PC-9 (cell line): Measurements from ENCODE around the gene CASKIN1. TPM values are rescaled to one million over a fixed set of nuclear protein-coding genes. Genes with fewer than 3 reads are reported as not detected.

ENCODE experiments used
- BruUV-seq: library from RNA; stranded (reverse); fragments of 400-500 nt; replicated peaks from 2 replicates; lab custom pipeline; 2021; lab: Mats Ljungman, UMichigan
- CTCF ChIA-PET: fragments of 300-600 bp; sonication (Branson Sonifier 250); formaldehyde crosslinking; loops from one replicate; lab custom pipeline; 2022; ENCODE audit warnings: antibody characterized with exemption; lab: Charles Lee
- POLR2A ChIA-PET: fragments of 300-600 bp; sonication (Branson Sonifier 250); formaldehyde crosslinking; loops from one replicate; lab custom pipeline; 2022; ENCODE audit warnings: antibody characterized with exemption; ENCODE audit not compliant: unreplicated experiment; lab: Charles Lee
- DNase-seq, 2 experiments: peaks; one replicate each; pipeline versions ENCODE4 v3.0.0 to v3.0.0-alpha.2; 2015 to 2022; ENCODE audit warnings: mixed read lengths in 1 of 2
- H2AFZ ChIP-seq: fragments of 200-600 bp; sonication (generic); 2 replicates; pipeline ENCODE4 v1.8.1; 2017; ENCODE audit warnings: antibody characterized with exemption
- H3F3A ChIP-seq: fragments of 200-600 bp; sonication (generic); 2 replicates; pipeline ENCODE4 v1.8.1; 2017; ENCODE audit warnings: antibody characterized with exemption, mild to moderate bottlenecking, low read depth; ENCODE audit not compliant: insufficient read depth
- H3K27ac ChIP-seq: fragments of 200-600 bp; sonication (generic); 2 replicates; pipeline ENCODE4 v1.6.1; 2016; ENCODE audit warnings: mixed run types
- H3K27me3 ChIP-seq: fragments of 200-600 bp; sonication (generic); 2 replicates; pipeline ENCODE4 v1.6.1; 2016; ENCODE audit warnings: low read depth, mixed run types; ENCODE audit not compliant: insufficient read depth
- H3K36me3 ChIP-seq: fragments of 200-600 bp; sonication (generic); 2 replicates; pipeline ENCODE4 v1.6.1; 2016; ENCODE audit warnings: low read depth, mixed run types
- H3K4me1 ChIP-seq: fragments of 200-600 bp; sonication (generic); replicated peaks from 2 replicates; pipeline ENCODE4 v1.6.1; 2016; ENCODE audit warnings: mixed run types; ENCODE audit not compliant: insufficient read depth
- H3K4me2 ChIP-seq: fragments of 200-600 bp; sonication (generic); 2 replicates; pipeline ENCODE4 v1.6.1; 2017; ENCODE audit warnings: mixed run types
- H3K4me3 ChIP-seq: fragments of 200-600 bp; sonication (generic); 2 replicates; pipeline ENCODE4 v1.6.1; 2016; ENCODE audit warnings: mixed run types
- H3K79me2 ChIP-seq: fragments of 200-600 bp; sonication (generic); 2 replicates; pipeline ENCODE4 v1.6.1; 2017; ENCODE audit warnings: low read depth, mixed run types
- H3K9me2 ChIP-seq: fragments of 200-600 bp; sonication (generic); 2 replicates; pipeline ENCODE4 v1.8.1; 2017; ENCODE audit warnings: mild to moderate bottlenecking; ENCODE audit not compliant: insufficient read depth
- H3K9me3 ChIP-seq: fragments of 200-600 bp; sonication (generic); 2 replicates; pipeline ENCODE4 v1.8.1; 2016; ENCODE audit warnings: low read depth; ENCODE audit not compliant: insufficient read depth
- H4K20me1 ChIP-seq: fragments of 200-600 bp; sonication (generic); 2 replicates; pipeline ENCODE4 v1.8.1; 2017; ENCODE audit not compliant: insufficient read depth
- EZH2 ChIP-seq: fragments of 200-600 bp; sonication (generic); IDR thresholded peaks from 2 replicates; pipeline ENCODE4 v1.8.0; 2017; ENCODE audit warnings: antibody characterized with exemption, low read depth
- intact Hi-C: fragments of 100-400 bp; cut with micrococcal nuclease; formaldehyde crosslinking; loops from one replicate; pipeline ENCODE4 v1.10.0; 2022; ENCODE audit not compliant: unreplicated experiment
- total RNA-seq: library from RNA; stranded (reverse); gene quantifications from 2 replicates; pipeline ENCODE4 v1.2.3, GENCODE V29; 2021
- TF ChIP-seq, protein P1 (sequence below): fragments of 200-600 bp; sonication (generic); conservative IDR thresholded peaks from 2 replicates; pipeline ENCODE4 v1.6.1; 2017; ENCODE audit warnings: mixed run types, antibody characterized with exemption, mild to moderate bottlenecking, moderate library complexity

Gene CASKIN1
- total RNA-seq, 1 experiment from 2014 or later = 2.1 TPM

DNA sequence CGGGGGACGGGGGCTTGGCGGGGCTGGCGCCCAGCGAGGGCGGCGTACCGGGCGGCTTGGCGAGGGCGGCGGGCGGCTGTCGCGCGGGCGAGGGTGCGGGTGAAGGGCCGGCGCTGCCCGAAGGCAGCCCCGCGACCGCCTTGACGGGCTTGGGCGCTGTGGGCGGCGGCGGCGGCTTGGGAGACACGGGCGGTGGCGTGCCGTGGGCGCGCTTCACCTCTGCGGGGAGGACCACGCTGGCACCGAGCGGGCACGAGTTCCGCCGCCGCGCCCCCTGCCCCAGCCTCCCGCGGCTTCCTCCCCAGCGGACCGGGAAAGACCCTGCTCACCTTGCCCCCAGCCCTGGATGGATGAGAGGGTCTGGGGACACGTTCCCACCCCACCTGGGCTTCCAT is 17.3 kb downstream of the CASKIN1 start:
- no peak for TF ChIP-seq EZH2
- TF ChIP-seq, protein P1, sequence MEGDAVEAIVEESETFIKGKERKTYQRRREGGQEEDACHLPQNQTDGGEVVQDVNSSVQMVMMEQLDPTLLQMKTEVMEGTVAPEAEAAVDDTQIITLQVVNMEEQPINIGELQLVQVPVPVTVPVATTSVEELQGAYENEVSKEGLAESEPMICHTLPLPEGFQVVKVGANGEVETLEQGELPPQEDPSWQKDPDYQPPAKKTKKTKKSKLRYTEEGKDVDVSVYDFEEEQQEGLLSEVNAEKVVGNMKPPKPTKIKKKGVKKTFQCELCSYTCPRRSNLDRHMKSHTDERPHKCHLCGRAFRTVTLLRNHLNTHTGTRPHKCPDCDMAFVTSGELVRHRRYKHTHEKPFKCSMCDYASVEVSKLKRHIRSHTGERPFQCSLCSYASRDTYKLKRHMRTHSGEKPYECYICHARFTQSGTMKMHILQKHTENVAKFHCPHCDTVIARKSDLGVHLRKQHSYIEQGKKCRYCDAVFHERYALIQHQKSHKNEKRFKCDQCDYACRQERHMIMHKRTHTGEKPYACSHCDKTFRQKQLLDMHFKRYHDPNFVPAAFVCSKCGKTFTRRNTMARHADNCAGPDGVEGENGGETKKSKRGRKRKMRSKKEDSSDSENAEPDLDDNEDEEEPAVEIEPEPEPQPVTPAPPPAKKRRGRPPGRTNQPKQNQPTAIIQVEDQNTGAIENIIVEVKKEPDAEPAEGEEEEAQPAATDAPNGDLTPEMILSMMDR = no peak
- no peak overlapping the region for H3K27ac ChIP-seq
- CTCF ChIA-PET = no interaction called here
- BruUV-seq = no TSS peak
- POLR2A ChIA-PET = no interaction called here
- no peak overlapping the region for H3K4me3 ChIP-seq
- H3K4me2 ChIP-seq = no peak overlapping the region
- no peaks in the 10 kb centered on the region for H3K79me2 ChIP-seq
- no peak for DNase-seq
- no peaks in the 10 kb centered on the region for H3K9me2 ChIP-seq
- H2AFZ ChIP-seq = no peak overlapping the region
- no peaks in the 10 kb centered on the region for H3K4me1 ChIP-seq
- H3F3A ChIP-seq = no peaks in the 10 kb centered on the region; the same call in 1 of the 2 replicates
- H4K20me1 ChIP-seq = 0 out of 2 replicates have a peak, but pooled peaks cover 5% of the 10 kb centered on the region
- H3K27me3 ChIP-seq = no peaks in the 10 kb centered on the region
- intact Hi-C loops = no loop called here
- H3K36me3 ChIP-seq = no peaks in the 10 kb centered on the region
- H3K9me3 ChIP-seq = no peaks in the 10 kb centered on the region

DNA sequence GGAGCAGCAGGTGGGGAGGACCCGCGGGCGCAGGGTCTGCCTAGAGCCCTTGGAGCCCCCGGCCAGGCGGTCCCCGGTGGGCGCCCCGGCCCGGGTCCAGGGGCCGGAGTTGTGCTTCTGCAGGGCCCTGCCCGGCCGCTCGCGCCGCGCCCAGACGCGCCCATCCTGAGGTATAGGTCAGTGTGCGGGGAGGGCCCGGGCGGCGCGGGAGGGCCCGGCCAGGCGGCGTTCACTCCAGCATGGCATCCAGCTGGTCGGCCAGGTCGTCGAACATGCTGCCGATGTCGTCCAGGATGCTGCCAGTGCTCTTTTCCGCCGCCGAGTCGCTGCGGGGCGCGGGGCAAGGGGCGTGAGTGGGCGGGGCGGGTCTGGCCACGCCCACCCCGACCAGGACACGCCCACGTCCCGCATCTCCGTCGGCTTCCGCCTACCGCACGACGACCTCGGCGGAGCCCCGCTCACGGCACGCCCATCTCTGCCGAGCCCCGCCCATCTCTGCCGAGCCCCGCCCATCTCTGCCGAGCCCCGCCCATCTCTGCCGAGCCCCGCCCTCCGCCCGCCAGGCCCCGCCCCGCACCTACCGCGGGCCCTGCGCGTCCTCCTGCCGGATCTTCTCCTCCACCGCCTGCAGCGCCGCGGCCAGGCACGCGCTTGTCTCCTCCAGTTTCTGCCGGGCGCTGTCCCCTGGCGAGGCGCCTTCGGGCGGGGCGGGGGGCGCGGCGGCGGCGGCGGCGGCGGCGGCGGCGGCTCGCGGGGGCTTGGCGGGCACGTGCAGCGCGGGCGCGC is 17.9 kb downstream of the CASKIN1 start:
- Histone ChIP-seq H3K9me2 (no peaks in the 10 kb centered on the region), H4K20me1 (0 out of 2 replicates have a peak, but pooled peaks cover 5% of the 10 kb centered on the region), H3K27me3 (no peaks in the 10 kb centered on the region), H3F3A (no peaks in the 10 kb centered on the region; the same call in 1 of the 2 replicates), H3K4me2 (no peak overlapping the region), H3K36me3 (no peaks in the 10 kb centered on the region), H3K27ac (no peak overlapping the region), H3K9me3 (no peaks in the 10 kb centered on the region), H3K4me1 (no peaks in the 10 kb centered on the region), H2AFZ (no peak overlapping the region), H3K4me3 (no peak overlapping the region), H3K79me2 (no peaks in the 10 kb centered on the region)
- CTCF ChIA-PET = no interaction called here
- BruUV-seq = no TSS peak
- intact Hi-C loops = no loop called here
- POLR2A ChIA-PET = interaction anchor here (0.7 kb wide), 1 partner anchor 222 kb away, joined by 8 read pairs; no protein-coding TSS in a partner anchor
- TF ChIP-seq, protein P1 = no peak
- TF ChIP-seq EZH2 = no peak
- DNase-seq = no peak

DNA sequence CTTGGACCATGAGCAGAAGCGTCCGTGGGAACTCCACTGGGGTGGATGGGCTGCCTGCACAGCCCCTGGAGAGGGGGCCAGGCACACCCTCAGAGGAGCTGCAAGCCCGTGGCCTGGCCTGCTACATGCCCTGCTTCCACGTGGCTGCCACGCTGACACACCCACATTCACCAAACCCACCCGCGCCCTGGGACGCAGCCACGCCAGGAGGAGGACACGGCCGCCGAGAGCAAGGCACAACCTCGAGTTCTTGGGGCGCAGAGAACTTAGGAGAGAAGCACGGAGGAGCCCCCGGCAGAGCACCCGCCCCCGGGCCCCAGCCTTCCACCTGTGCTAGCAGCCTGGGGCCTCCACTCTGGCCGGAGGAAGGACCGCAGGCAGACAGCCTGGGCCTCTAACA is 18.8 kb downstream of the CASKIN1 start:
- Histone ChIP-seq H3K4me2 (no peak overlapping the region), H3K4me1 (no peaks in the 10 kb centered on the region), H3K4me3 (no peak overlapping the region), H3K27me3 (no peaks in the 10 kb centered on the region), H3K9me3 (no peaks in the 10 kb centered on the region), H3K27ac (no peak overlapping the region), H3K9me2 (no peaks in the 10 kb centered on the region), H3K36me3 (no peaks in the 10 kb centered on the region), H3K79me2 (no peaks in the 10 kb centered on the region), H2AFZ (no peak overlapping the region), H4K20me1 (0 out of 2 replicates have a peak, but pooled peaks cover 5% of the 10 kb centered on the region), H3F3A (no peaks in the 10 kb centered on the region; the same call in 1 of the 2 replicates)
- CTCF ChIA-PET = interaction anchor here (0.6 kb wide), 1 partner anchor 29 kb away, joined by 4 read pairs; no protein-coding TSS in a partner anchor
- DNase-seq = no peak
- POLR2A ChIA-PET = interaction anchor here (0.7 kb wide), 1 partner anchor 221 kb away, joined by 8 read pairs; no protein-coding TSS in a partner anchor
- no peak for TF ChIP-seq EZH2
- TF ChIP-seq, protein P1 = no peak
- intact Hi-C loops = no loop called here
- TSS peak; percentile 82 for BruUV-seq
